ENCODE data around the gene TBL1X. TPM values are rescaled to one million over a fixed set of nuclear protein-coding genes. Genes with fewer than 3 reads are reported as not detected.
A peak's percentile ranks its signal among the peaks of the same experiment; 100 is the strongest.

The TBL1X gene
- total and polyA plus RNA-seq, 2 of the 13 experiments (the other 11 are each of a cell fraction or from before 2014, with no cell fraction given) = 17.6 to 19.9 TPM

DNA sequence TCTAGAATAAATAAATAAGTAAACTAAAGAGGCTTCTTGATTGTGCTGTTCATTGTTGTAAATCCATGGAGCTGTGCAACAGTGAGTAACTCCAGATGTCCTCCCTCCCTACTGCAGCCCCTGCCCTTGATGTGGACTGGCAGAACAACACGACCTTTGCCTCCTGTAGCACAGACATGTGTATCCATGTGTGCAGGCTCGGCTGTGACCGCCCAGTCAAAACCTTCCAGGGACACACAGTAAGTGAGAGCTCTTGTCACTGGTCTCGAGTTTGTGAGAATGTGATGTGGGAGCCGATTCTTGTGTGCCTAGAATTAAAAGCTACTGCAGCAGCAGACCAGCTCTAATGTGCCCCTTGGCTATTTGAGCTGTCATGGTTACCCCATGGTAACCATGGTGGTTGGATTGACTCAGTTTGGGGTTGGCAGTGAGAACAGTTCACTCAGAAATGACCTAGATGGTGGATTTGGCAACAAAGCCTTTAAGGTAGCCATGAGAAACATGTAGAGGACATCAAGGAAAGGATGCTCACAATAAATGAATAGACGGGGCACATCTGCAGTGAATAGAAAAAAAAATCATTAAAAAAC, 240.1 kb downstream of the TBL1X start:
- no peaks in the 10 kb centered on the region for H4K20me1 ChIP-seq (ENCODE audit: insufficient read depth, low read length)
- H3K9me3 ChIP-seq (ENCODE audit: low read length) = no peaks in the 10 kb centered on the region
- 82% methylated on average over 3 of the region's 6 CpGs for WGBS (ENCODE audit: low lambda C conversion rate)
- BruUV-seq (replicated peaks) = no TSS peak
- DNase-seq (ENCODE audit: low spot score) = no peak
- no peak overlapping the region for H3K9ac ChIP-seq (ENCODE audit: insufficient read depth, low read depth, low read length)
- H3K27me3 ChIP-seq (ENCODE audit: control insufficient read depth in 1 of 2, insufficient read depth in 2 of 2, low read length in 2 of 2) = no peaks in the 10 kb centered on the region
- H3K4me3 ChIP-seq (replicated peaks in 1 of 3; ENCODE audit: insufficient read depth in 1 of 3, low read depth in 2 of 3, low read length in 3 of 3) = no peak overlapping the region
- peaks cover 10 to 22% of the 10 kb centered on the region in 2 experiments; a peak in 4 of 5 replicates for H3K36me3 ChIP-seq (replicated peaks in 1 of 2; ENCODE audit: control insufficient read depth in 1 of 2, insufficient read depth in 2 of 2, low read length in 2 of 2)
- peak; percentile 25; the same call in 1 of the 3 replicates for ATAC-seq
- H2AFZ ChIP-seq (ENCODE audit: low read length) = no peak overlapping the region
- CTCF ChIA-PET (ENCODE audit: low intra/inter-chr PET ratio, low total read pairs) = no interaction called here
- no peaks in the 10 kb centered on the region for H3K79me2 ChIP-seq (ENCODE audit: insufficient read depth, low read length)
- H3K4me2 ChIP-seq (ENCODE audit: low read depth, low read length) = no peak overlapping the region
- intact Hi-C loops (cut with micrococcal nuclease; ENCODE audit: unreplicated experiment) (loop anchor here (5.0 kb wide), 1 partner anchor 243 kb away; no protein-coding TSS in a partner anchor), in situ Hi-C loops (cut with HindIII; ENCODE audit: extremely low pct_ligation_motif_present, low pct_unique_long_range_greater_than_20kb) (loop anchor here (25.0 kb wide), 1 partner anchor 743 kb away; no protein-coding TSS in a partner anchor)
- no peak for TF ChIP-seq CREB1 (IDR thresholded peaks at IDR 0.05)
- TF ChIP-seq CREB1 (CRISPR knock-in tag; IDR thresholded peaks at IDR 0.05) = no peak
- TF ChIP-seq SALL2 (CRISPR knock-in tag; IDR thresholded peaks at IDR 0.05) = no peak
- no peak for TF ChIP-seq PLRG1 (conservative IDR thresholded peaks at IDR 0.05)
- TF ChIP-seq, protein P1, sequence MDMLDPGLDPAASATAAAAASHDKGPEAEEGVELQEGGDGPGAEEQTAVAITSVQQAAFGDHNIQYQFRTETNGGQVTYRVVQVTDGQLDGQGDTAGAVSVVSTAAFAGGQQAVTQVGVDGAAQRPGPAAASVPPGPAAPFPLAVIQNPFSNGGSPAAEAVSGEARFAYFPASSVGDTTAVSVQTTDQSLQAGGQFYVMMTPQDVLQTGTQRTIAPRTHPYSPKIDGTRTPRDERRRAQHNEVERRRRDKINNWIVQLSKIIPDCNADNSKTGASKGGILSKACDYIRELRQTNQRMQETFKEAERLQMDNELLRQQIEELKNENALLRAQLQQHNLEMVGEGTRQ (IDR thresholded peaks at IDR 0.05; ENCODE audit: low read depth, low read length) = no peak
- TF ChIP-seq, protein P1 (CRISPR knock-in tag; IDR thresholded peaks at IDR 0.05; ENCODE audit: borderline replicate concordance) = no peak
- no peak for TF ChIP-seq ZNF672 (CRISPR knock-in tag; IDR thresholded peaks at IDR 0.05)
- TF ChIP-seq ZNF772 (CRISPR knock-in tag; IDR thresholded peaks at IDR 0.05) = no peak
- TF ChIP-seq ZNF484 (CRISPR knock-in tag; IDR thresholded peaks at IDR 0.05; ENCODE audit: borderline replicate concordance, low read depth) = no peak
- no peak for TF ChIP-seq KLF6 (CRISPR knock-in tag; IDR thresholded peaks at IDR 0.05)
- H3K27ac ChIP-seq (ENCODE audit: extremely low read length, insufficient read depth, low read length) = no peak overlapping the region
- no peaks in the 10 kb centered on the region for H3K4me1 ChIP-seq (ENCODE audit: insufficient read depth, low read length)
- no peak for FAIRE-seq
- POLR2A ChIA-PET = no interaction called here
